GM12878 (cell line): Measurements from ENCODE around the gene INAFM1. TPM values are rescaled to one million over a fixed set of nuclear protein-coding genes. Genes with fewer than 3 reads are reported as not detected.

Source experiments
- BACH1 ChIP-seq: fragments of 450-650 bp; IDR thresholded peaks from 2 replicates; pipeline ENCODE4 v1.6.1; 2017; ENCODE audit warnings: mild to moderate bottlenecking, borderline replicate concordance
- BCL11A ChIP-seq: IDR thresholded peaks from 2 replicates; pipeline ENCODE4 v1.6.1; 2011; ENCODE audit warnings: low read depth, low read length
- CHD4 ChIP-seq: fragments of 200-600 bp; sonication (generic); IDR thresholded peaks from 2 replicates; pipeline ENCODE4 v1.6.1; 2016; ENCODE audit warnings: mild to moderate bottlenecking
- MAX ChIP-seq: IDR thresholded peaks from 2 replicates; pipeline ENCODE4 v1.6.1; 2012; ENCODE audit warnings: low read depth, low read length, improper control_type of control experiment
- NFYB ChIP-seq: IDR thresholded peaks from 2 replicates; pipeline ENCODE4 v1.6.1; 2011; ENCODE audit warnings: low read depth, mild to moderate bottlenecking, low read length, improper control_type of control experiment, moderate library complexity; ENCODE audit not compliant: insufficient read depth
- PKNOX1 ChIP-seq: fragments of 450-650 bp; IDR thresholded peaks from 2 replicates; pipeline ENCODE4 v1.6.1; 2016; ENCODE audit warnings: mild to moderate bottlenecking
- RAD51 ChIP-seq: fragments of 450-650 bp; IDR thresholded peaks from 2 replicates; pipeline ENCODE4 v1.6.1; 2016; ENCODE audit warnings: moderate library complexity, mild to moderate bottlenecking, inconsistent platforms
- SMARCA5 ChIP-seq: fragments of 450-650 bp; IDR thresholded peaks from 2 replicates; pipeline ENCODE4 v1.6.1; 2017; ENCODE audit warnings: mild to moderate bottlenecking
- USF1 ChIP-seq: IDR thresholded peaks from 2 replicates; pipeline ENCODE4 v1.6.1; 2011; ENCODE audit warnings: borderline replicate concordance, low read depth, mild to moderate bottlenecking, moderate library complexity, mixed read lengths, low read length; ENCODE audit not compliant: insufficient read depth; ENCODE audit errors: extremely low read length
- ZBTB40 ChIP-seq: fragments of 450-650 bp; IDR thresholded peaks from 2 replicates; pipeline ENCODE4 v1.6.1; 2016; ENCODE audit warnings: mild to moderate bottlenecking, moderate library complexity, borderline replicate concordance
- ZNF592 ChIP-seq: fragments of 450-650 bp; IDR thresholded peaks from 2 replicates; pipeline ENCODE4 v1.6.1; 2017; ENCODE audit warnings: mild to moderate bottlenecking, moderate library complexity
- ZNF687 ChIP-seq: fragments of 450-650 bp; IDR thresholded peaks from 2 replicates; pipeline ENCODE4 v1.6.1; 2017; ENCODE audit warnings: mild to moderate bottlenecking, moderate library complexity
- polyA plus RNA-seq, 11 experiments: library from polyadenylated mRNA; depleted of rRNA in 4 of 11; unstranded in 6 of 11; stranded (reverse) in 5 of 11; fragments of >200 nt; fragmentation: Nextera tagmentation in 4 of 11; fragmentation: Illumina TruSeq in 1 of 11; extraction: Ambion mirVana in 4 of 11; extraction: Trizol in 1 of 11; gene quantifications; 1 replicate in 1 of 11; 2 replicates in 10 of 11; pipeline versions ENCODE4 v1.2.1 to v1.2.3, GENCODE V29; 2011 to 2016; ENCODE audit warnings: inconsistent platforms in 2 of 11, missing spikeins in 2 of 11, low read depth in 1 of 11
- total RNA-seq, 4 experiments: library from RNA; depleted of rRNA in 3 of 4; stranded (reverse); fragments of >200 nt in 3 of 4; fragmentation: Illumina TruSeq in 1 of 4; extraction: Trizol in 1 of 4; gene quantifications; 2 replicates each; pipeline versions ENCODE4 v1.2.1 to v1.2.3, GENCODE V29; 2013 to 2021

INAFM1 gene
- total and polyA plus RNA-seq, 10 of the 15 experiments (the other 5 are each of a cell fraction or from before 2014, with no cell fraction given) = 0.57 to 6.8 (median 1.1) TPM; not detected in 1

- no peak for TF ChIP-seq ZBTB40
- no peak for TF ChIP-seq USF1
- TF ChIP-seq BACH1 = peak; percentile 94
- TF ChIP-seq ZNF592 = no peak
- TF ChIP-seq BCL11A = no peak
- TF ChIP-seq ZNF687 = peak; percentile 51
- TF ChIP-seq CHD4 = no peak
- no peak for TF ChIP-seq MAX
- no peak for TF ChIP-seq NFYB
- no peak for TF ChIP-seq PKNOX1
- TF ChIP-seq RAD51 = no peak
- TF ChIP-seq SMARCA5 = peak; percentile 76; the same call in 1 of the 2 replicates
These were observed 441 bp downstream of the INAFM1 start (continued) for GRCh38 chr19:47274891-47275761.
